PC-9 (cell line): ENCODE results near the gene MYO16.

Source experiments
- CTCF ChIP-seq: fragments of 200-600 bp; sonication (generic); conservative IDR thresholded peaks from 2 replicates; pipeline ENCODE4 v1.6.1; 2017; ENCODE audit warnings: mixed run types, antibody characterized with exemption, mild to moderate bottlenecking, moderate library complexity
- EZH2 ChIP-seq: fragments of 200-600 bp; sonication (generic); IDR thresholded peaks from 2 replicates; pipeline ENCODE4 v1.8.0; 2017; ENCODE audit warnings: antibody characterized with exemption, low read depth

GRCh38 chr13:109156181-109156935, 526.9 kb downstream of the MYO16 start:
- no peak for TF ChIP-seq EZH2
- no peak for TF ChIP-seq CTCF
